ENCODE results near the gene PER2. TPM values are rescaled to one million over a fixed set of nuclear protein-coding genes. Genes with fewer than 3 reads are reported as not detected.

The PER2 gene
- total RNA-seq, 2 experiments from 2014 or later = 5.5 to 7.2 TPM

- POLR2A ChIA-PET = no interaction called here
- CTCF ChIA-PET = no interaction called here
- no peak overlapping the region for H3K4me3 Mint-ChIP-seq
These were observed 16.9 kb upstream of the PER2 start for GRCh38 chr2:238305092-238305862.

GRCh38 chr2:238304116-238304515 lies 15.7 kb upstream of the PER2 start:
- H3K27ac Mint-ChIP-seq = no peak overlapping the region
- H3K27me3 Mint-ChIP-seq = peaks cover 1% of the 10 kb centered on the region
- H3K4me1 Mint-ChIP-seq (ENCODE audit: low read depth) = no peaks in the 10 kb centered on the region
- ChIA-PET POLR2A (no interaction called here), CTCF (no interaction called here)
- no peaks in the 10 kb centered on the region for H3K9me3 Mint-ChIP-seq
- no peak for DNase-seq
- no peaks in the 10 kb centered on the region for H3K36me3 Mint-ChIP-seq
- intact Hi-C loops (cut with micrococcal nuclease) = no loop called here
- H3K4me3 Mint-ChIP-seq = no peak overlapping the region

More at GRCh38 chr2:238305092-238305862, 16.9 kb upstream of the PER2 start:
- no peaks in the 10 kb centered on the region for H3K9me3 Mint-ChIP-seq
- no peaks in the 10 kb centered on the region for H3K36me3 Mint-ChIP-seq
- no peak for DNase-seq
- H3K27me3 Mint-ChIP-seq = peaks cover 2% of the 10 kb centered on the region
- H3K27ac Mint-ChIP-seq = no peak overlapping the region
- no peaks in the 10 kb centered on the region for H3K4me1 Mint-ChIP-seq (ENCODE audit: low read depth)
- intact Hi-C loops (cut with micrococcal nuclease) = no loop called here

DNA sequence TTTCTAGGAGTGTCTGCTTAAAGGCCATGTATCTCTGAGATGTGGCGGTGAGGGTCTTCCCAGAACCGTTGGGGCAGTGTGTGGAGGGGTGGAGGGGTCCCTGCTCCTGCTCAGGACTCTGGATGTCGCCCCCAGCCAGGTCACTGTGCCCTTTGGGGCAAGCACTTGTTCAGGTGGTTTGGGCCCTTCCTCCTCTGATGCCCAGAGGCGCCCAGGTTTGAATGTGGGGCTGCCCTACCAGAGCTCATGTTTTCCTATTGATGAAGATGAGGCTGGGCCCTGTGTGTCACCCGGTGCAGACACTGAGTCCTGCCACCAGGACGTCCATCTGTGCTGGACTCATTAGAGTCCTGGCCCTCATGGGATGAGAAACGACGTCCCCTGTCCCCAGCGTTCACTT lies 14.3 kb upstream of the PER2 start:
- Mint-ChIP-seq H3K4me1 (ENCODE audit: low read depth) (no peaks in the 10 kb centered on the region), H3K4me3 (no peak overlapping the region), H3K9me3 (no peaks in the 10 kb centered on the region), H3K27ac (no peak overlapping the region), H3K27me3 (peaks cover 5% of the 10 kb centered on the region), H3K36me3 (no peaks in the 10 kb centered on the region)
- ChIA-PET CTCF (no interaction called here), POLR2A (no interaction called here)
- DNase-seq = no peak
- intact Hi-C loops (cut with micrococcal nuclease) = no loop called here

DNA sequence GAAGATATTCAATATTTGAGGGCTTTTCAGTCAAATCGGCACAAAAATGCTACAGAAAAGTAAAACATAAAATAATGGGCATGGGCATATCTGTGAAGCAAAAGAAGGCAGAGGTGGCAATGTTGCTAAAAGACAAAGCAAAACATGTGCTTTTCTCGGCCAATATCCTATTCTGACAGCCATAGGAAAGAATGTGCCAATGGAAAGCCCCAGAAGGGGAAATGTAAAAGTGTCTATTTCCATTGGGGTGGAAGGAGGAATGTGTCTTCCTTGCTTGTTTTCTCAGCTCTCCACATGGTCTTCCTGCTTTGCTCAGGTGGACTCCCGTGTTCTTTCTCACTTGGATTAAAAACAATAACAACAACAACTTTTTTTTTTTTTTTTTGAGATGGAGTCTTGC lies 13.7 kb upstream of the PER2 start:
- Mint-ChIP-seq H3K9me3 (no peaks in the 10 kb centered on the region), H3K36me3 (no peaks in the 10 kb centered on the region), H3K27ac (no peak overlapping the region), H3K4me1 (ENCODE audit: low read depth) (no peaks in the 10 kb centered on the region), H3K4me3 (no peak overlapping the region), H3K27me3 (peaks cover 6% of the 10 kb centered on the region)
- ChIA-PET POLR2A (no interaction called here), CTCF (no interaction called here)
- intact Hi-C loops (cut with micrococcal nuclease) = no loop called here
- DNase-seq = no peak

- peaks cover 10% of the 10 kb centered on the region for H3K27me3 Mint-ChIP-seq
- H3K4me3 Mint-ChIP-seq = no peak overlapping the region
- intact Hi-C loops (cut with micrococcal nuclease) = no loop called here
- no peak for DNase-seq
- H3K9me3 Mint-ChIP-seq = no peaks in the 10 kb centered on the region
- no peaks in the 10 kb centered on the region for H3K4me1 Mint-ChIP-seq (ENCODE audit: low read depth)
- no peak overlapping the region for H3K27ac Mint-ChIP-seq
- H3K36me3 Mint-ChIP-seq = no peaks in the 10 kb centered on the region
- ChIA-PET CTCF (no interaction called here), POLR2A (no interaction called here)
These were observed 11.4 kb upstream of the PER2 start for GRCh38 chr2:238299803-238300202.

GRCh38 chr2:238296638-238297457 lies 8.4 kb upstream of the PER2 start:
- no peak overlapping the region for H3K27ac Mint-ChIP-seq
- no peaks in the 10 kb centered on the region for H3K4me1 Mint-ChIP-seq (ENCODE audit: low read depth)
- peaks cover 10% of the 10 kb centered on the region for H3K27me3 Mint-ChIP-seq
- no peaks in the 10 kb centered on the region for H3K36me3 Mint-ChIP-seq
- ChIA-PET POLR2A (no interaction called here), CTCF (no interaction called here)
- H3K9me3 Mint-ChIP-seq = no peaks in the 10 kb centered on the region
- intact Hi-C loops (cut with micrococcal nuclease) = no loop called here
- no peak overlapping the region for H3K4me3 Mint-ChIP-seq
- DNase-seq = no peak

DNA sequence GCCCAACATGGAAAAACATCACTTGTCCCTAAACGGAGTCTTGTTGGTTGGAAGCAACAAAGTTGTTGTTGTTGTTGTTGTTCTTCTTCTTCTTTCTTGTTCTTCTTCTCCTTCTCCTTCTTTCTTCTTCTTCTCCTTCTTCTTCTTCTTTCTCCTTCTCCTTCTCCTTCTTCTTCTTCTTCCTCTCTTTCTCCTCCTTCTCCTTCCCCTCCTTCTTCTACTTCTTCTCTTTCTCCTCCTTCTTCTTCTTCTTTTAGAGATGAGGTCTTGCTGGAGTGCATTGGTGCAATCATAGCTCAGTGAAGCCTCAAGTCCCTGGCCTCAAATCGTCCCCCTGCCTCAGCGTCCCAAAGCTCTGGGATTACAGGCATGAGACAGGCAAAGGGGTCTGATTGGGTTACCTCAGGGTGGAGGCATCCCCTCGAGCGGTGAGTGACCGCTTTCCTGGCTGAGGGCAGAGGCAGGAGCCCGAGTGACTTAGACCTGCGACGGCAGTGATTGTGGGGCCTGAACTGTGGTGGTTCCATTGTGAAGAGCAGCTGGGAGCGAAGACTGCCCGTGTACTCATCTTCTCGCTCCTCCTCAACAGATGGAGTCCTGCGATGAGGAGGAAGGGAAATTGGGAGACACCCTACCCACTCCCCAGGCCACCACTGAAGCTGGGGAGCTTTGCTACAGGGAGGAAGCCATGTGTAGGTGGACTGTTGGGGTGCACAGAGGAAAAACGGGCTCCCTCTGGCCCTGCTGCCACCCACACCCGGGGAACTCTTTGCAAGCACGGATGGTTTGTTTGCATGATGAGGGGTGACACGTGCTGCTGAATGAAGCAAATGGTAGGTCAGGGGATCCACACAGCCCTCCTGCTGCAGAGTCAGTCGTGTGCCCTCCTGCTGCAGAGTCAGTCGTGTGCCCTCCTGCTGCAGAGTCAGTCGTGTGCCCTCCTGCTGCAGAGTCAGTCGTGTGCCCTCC lies 7.0 kb upstream of the PER2 start:
- POLR2A ChIA-PET = no interaction called here
- Mint-ChIP-seq H3K4me1 (ENCODE audit: low read depth) (no peaks in the 10 kb centered on the region), H3K36me3 (no peaks in the 10 kb centered on the region), H3K4me3 (no peak overlapping the region), H3K27ac (no peak overlapping the region), H3K27me3 (peaks cover 10% of the 10 kb centered on the region), H3K9me3 (no peaks in the 10 kb centered on the region)
- no peak for DNase-seq
- intact Hi-C loops (cut with micrococcal nuclease) = no loop called here
- CTCF ChIA-PET = no interaction called here

GRCh38 chr2:238294393-238295143 lies 6.2 kb upstream of the PER2 start:
- Mint-ChIP-seq H3K9me3 (no peaks in the 10 kb centered on the region), H3K27me3 (peaks cover 10% of the 10 kb centered on the region), H3K4me3 (no peak overlapping the region), H3K27ac (no peak overlapping the region), H3K36me3 (no peaks in the 10 kb centered on the region), H3K4me1 (ENCODE audit: low read depth) (peaks cover 8% of the 10 kb centered on the region)
- intact Hi-C loops (cut with micrococcal nuclease) = no loop called here
- ChIA-PET CTCF (no interaction called here), POLR2A (no interaction called here)
- no peak for DNase-seq

DNA sequence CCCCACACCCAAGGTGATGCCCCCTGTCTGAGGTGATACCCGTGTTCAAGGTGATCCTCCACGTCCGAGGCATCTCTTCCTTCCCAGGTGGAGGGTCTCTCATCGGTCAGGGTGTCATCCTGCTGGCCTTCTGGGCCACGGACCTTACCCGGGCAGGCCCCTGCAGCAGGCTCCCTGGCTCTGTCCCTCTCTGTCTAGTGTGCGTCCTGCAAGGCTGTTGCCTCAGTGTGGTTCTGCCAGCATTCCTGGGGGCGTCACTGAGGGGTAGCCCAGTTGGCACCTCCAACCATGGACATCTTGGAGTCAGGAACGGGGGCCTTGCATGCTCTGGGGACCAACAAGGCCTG lies 5.6 kb upstream of the PER2 start:
- ChIA-PET POLR2A (no interaction called here), CTCF (no interaction called here)
- no peaks in the 10 kb centered on the region for H3K36me3 Mint-ChIP-seq
- H3K27ac Mint-ChIP-seq = no peak overlapping the region
- H3K4me3 Mint-ChIP-seq = no peak overlapping the region
- DNase-seq = no peak
- peaks cover 10% of the 10 kb centered on the region for H3K27me3 Mint-ChIP-seq
- intact Hi-C loops (cut with micrococcal nuclease) = no loop called here
- H3K4me1 Mint-ChIP-seq (ENCODE audit: low read depth) = peaks cover 13% of the 10 kb centered on the region
- H3K9me3 Mint-ChIP-seq = no peaks in the 10 kb centered on the region

DNA sequence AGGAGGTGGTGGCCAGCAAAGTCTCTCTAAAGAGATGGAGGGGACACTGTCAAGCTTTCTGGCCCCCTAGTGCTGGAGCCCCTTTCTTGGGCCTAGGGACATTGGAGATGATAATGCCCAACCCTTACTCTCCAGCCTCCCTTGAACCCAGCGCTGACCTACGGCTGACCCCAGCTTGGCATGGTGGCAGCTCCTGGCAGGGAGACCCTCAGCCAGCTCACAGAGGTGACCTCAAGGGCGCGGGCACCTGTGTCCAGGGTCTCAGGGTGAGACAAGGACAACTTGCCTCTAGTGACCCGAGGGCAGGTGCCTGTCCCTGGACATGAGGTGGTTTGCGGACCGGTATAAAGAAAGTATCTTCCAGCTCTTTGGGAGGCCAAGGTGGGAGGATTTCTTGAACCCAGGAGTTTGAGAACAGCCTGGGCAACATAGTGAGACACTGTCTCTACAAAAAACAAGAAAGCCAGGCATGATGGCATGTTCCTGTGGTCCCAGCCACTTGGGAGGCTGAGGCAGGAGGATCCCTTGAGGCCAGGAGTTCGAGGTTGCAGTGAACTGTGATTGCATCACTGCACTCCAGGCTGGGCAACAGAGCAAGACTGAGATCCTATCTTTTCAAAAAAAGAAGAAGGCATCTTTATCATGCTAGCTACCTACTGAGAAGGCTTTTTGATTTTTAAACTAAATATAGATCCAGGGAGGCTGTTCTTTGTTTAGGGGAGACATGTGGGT lies 3.3 kb upstream of the PER2 start:
- no peak for DNase-seq
- Mint-ChIP-seq H3K27me3 (peaks cover under 1% of the 10 kb centered on the region), H3K4me1 (ENCODE audit: low read depth) (peaks cover 23% of the 10 kb centered on the region), H3K4me3 (no peak overlapping the region), H3K36me3 (no peaks in the 10 kb centered on the region), H3K27ac (no peak overlapping the region), H3K9me3 (no peaks in the 10 kb centered on the region)
- intact Hi-C loops (cut with micrococcal nuclease) = no loop called here
- ChIA-PET POLR2A (no interaction called here), CTCF (interaction anchor here (0.7 to 1.5 kb wide), 2 partner anchors 18 to 48 kb away, joined by 3 read pairs; no protein-coding TSS in a partner anchor)

DNA sequence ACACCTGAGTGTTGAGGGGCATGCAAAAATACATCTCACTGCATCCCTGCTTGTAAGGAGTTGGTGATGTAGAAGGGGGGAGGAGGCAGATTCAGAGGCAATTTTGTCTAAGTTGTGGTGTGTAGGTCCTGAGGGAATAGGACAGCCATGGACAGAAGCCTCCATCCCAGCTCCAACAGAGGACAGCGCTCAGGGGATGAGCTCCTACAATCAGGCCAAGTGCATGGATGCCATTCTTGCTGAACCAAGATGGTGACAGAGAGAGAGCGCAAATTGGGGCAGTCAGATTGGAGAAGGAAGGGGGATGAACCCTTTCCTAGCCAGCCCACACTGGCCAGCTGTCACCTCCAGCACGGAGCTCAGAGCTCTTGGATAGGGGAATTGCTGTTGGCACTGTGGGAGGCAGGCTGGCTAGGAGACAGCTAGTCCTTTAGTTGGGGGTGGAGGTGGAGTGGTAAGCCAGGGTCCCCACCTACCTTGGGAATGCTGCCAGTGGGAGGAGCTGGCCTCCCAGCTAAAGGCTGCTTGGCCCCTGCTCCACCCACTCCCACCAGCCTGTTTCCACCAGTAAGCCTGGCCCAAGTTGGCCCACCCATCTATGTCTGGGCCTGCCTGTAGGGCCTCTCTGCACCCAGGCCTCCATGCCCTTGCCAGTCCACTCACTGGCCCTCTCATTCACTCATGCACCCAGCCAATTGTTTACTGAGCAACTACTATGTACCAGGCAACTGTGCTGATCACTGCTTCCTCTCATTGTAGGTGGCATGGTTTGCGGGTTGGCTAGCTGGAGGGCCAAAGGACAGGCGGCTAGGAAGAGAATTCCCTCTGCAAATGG lies 2.5 kb upstream of the PER2 start:
- Mint-ChIP-seq H3K4me3 (no peak overlapping the region), H3K4me1 (ENCODE audit: low read depth) (peaks cover 28% of the 10 kb centered on the region), H3K27me3 (no peaks in the 10 kb centered on the region), H3K36me3 (no peaks in the 10 kb centered on the region), H3K27ac (no peak overlapping the region), H3K9me3 (no peaks in the 10 kb centered on the region)
- ChIA-PET CTCF (interaction anchor here (1.5 kb wide), 1 partner anchor 19 kb away, joined by 3 read pairs; no protein-coding TSS in a partner anchor), POLR2A (no interaction called here)
- intact Hi-C loops (cut with micrococcal nuclease) = no loop called here
- no peak for DNase-seq

Data from activated CD4-positive, alpha-beta memory T cell treated with anti-CD3 and anti-CD28 coated beads for 36 hours (primary cell).